Ascending aorta (tissue), 2 donors: ENCODE results near the gene ZNF678. TPM values are rescaled to one million over a fixed set of nuclear protein-coding genes. Genes with fewer than 3 reads are reported as not detected.
"Not testable (repeated sequence)": the region's sequence is repeated elsewhere in the genome, so short reads cannot be mapped to it uniquely, and the experiment has no call there.

Experiments
- DNase-seq, 2 donors: peaks; one replicate each; pipeline ENCODE4 v3.0.0-alpha.2; 2019; ENCODE audit warnings: low spot score in 2 of 2
- H3K27ac ChIP-seq, 2 donors: fragments of 200-600 bp; sonication (generic); one replicate each; pipeline ENCODE4 v1.5.1; 2016 to 2017; ENCODE audit warnings: mild to moderate bottlenecking in 1 of 2
- H3K27me3 ChIP-seq: fragments of 200-600 bp; sonication (generic); one replicate; pipeline ENCODE4 v1.5.1; 2017
- H3K36me3 ChIP-seq, 2 donors: fragments of 200-600 bp; sonication (generic); one replicate each; pipeline ENCODE4 v1.5.1; 2016
- H3K4me1 ChIP-seq, 2 donors: fragments of 200-600 bp; sonication (generic); one replicate each; pipeline ENCODE4 v1.5.1; 2016 to 2017; ENCODE audit warnings: mild to moderate bottlenecking in 1 of 2
- H3K4me3 ChIP-seq, 2 donors: fragments of 200-600 bp; sonication (generic); one replicate each; pipeline ENCODE4 v1.5.1; 2016 to 2017; ENCODE audit warnings: mild to moderate bottlenecking in 1 of 2
- H3K9me3 ChIP-seq, 2 donors: fragments of 200-600 bp; sonication (generic); one replicate each; pipeline ENCODE4 v1.5.1; 2016
- intact Hi-C: fragments of 100-400 bp; cut with DNase I; formaldehyde crosslinking; loops from one replicate; pipeline ENCODE4 v1.15.1; 2023
- total RNA-seq: library from RNA; depleted of rRNA; stranded (reverse); fragments of >200 nt; gene quantifications from one replicate; pipeline ENCODE4 v1.1.0, GENCODE V29; 2016
- TF ChIP-seq, protein P1 (sequence below), 3 experiments: fragments of 200-600 bp in 2 of 3; fragments of 450-650 bp in 1 of 3; sonication (generic) in 2 of 3; IDR thresholded peaks; one replicate each; pipeline ENCODE4 v1.5.1; 2016 to 2019; ENCODE audit warnings: antibody characterized with exemption in 3 of 3, mild to moderate bottlenecking in 1 of 3, moderate library complexity in 1 of 3

The ZNF678 gene
- total RNA-seq, 1 donor from 2014 or later = 0.75 TPM

GRCh38 chr1:227666286-227666685 is 102.9 kb downstream of the ZNF678 start:
- no peaks in the 10 kb centered on the region for H3K27me3 ChIP-seq
- no peaks in the 10 kb centered on the region for H3K4me1 ChIP-seq
- peaks cover 91 to 100% of the 10 kb centered on the region in 2 donors for H3K9me3 ChIP-seq
- TF ChIP-seq, protein P1, sequence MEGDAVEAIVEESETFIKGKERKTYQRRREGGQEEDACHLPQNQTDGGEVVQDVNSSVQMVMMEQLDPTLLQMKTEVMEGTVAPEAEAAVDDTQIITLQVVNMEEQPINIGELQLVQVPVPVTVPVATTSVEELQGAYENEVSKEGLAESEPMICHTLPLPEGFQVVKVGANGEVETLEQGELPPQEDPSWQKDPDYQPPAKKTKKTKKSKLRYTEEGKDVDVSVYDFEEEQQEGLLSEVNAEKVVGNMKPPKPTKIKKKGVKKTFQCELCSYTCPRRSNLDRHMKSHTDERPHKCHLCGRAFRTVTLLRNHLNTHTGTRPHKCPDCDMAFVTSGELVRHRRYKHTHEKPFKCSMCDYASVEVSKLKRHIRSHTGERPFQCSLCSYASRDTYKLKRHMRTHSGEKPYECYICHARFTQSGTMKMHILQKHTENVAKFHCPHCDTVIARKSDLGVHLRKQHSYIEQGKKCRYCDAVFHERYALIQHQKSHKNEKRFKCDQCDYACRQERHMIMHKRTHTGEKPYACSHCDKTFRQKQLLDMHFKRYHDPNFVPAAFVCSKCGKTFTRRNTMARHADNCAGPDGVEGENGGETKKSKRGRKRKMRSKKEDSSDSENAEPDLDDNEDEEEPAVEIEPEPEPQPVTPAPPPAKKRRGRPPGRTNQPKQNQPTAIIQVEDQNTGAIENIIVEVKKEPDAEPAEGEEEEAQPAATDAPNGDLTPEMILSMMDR (IDR thresholded peaks at IDR 0.05) = no peak
- no peak overlapping the region for H3K4me3 ChIP-seq
- intact Hi-C loops = no loop called here
- H3K36me3 ChIP-seq = peaks cover 8% of the 10 kb centered on the region in 2 donors
- H3K27ac ChIP-seq = no peak overlapping the region
- no peak for DNase-seq

DNA sequence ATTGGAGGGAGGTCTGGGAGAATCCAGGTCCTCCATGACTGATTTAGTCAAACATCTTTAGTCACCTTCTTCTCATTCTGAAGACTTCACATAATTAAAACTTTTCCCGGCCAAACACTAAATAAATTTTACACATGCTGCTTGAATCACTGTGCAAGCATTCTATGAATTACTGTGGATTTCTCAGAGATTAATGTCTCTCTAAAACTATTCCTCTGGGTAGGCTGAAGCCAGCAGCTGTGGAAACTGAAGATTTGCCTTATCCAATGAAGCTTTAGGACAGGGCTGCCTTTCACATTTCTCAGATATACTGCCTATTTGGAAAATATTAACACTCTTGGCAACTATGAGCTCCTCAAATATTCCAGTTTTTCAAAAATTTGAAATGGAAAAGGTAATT is 110.1 kb downstream of the ZNF678 start:
- peaks cover 59 to 93% of the 10 kb centered on the region in 2 donors for H3K9me3 ChIP-seq

DNA sequence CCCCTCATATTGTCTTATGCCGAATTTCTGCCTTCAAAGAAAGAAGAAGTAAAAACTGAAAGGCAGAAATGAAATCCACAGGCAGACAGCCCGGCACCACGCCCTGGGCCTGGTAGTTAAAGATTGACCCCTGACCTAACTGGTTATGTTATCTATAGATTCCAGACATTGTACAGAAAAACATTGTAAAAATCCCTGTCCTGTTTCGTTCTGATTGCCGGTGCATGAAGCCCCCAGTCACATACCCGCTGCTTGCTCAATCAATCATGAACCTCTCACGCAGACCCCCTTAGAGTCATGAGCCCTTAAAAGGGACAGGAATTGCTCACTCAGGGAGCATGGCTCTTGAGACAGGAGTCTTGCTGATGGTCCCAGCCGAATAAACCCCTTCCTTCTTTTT is 122.5 kb downstream of the ZNF678 start:
- Histone ChIP-seq H3K27ac (no peak overlapping the region), H3K4me1 (no peaks in the 10 kb centered on the region), H3K36me3 (no peaks in the 10 kb centered on the region), H3K9me3 (peaks cover 30 to 75% of the 10 kb centered on the region in 2 donors), H3K4me3 (no peak overlapping the region), H3K27me3 (no peaks in the 10 kb centered on the region)
- TF ChIP-seq, protein P1 (IDR thresholded peaks at IDR 0.05) = no peak
- no peak for DNase-seq
- intact Hi-C loops = no loop called here

More for the DNA sequence above, 110.1 kb downstream of the ZNF678 start:
- no peak for DNase-seq
- Histone ChIP-seq H3K27me3 (no peaks in the 10 kb centered on the region), H3K4me3 (no peak overlapping the region), H3K4me1 (no peaks in the 10 kb centered on the region), H3K27ac (no peak overlapping the region), H3K36me3 (no peaks in the 10 kb centered on the region)
- TF ChIP-seq, protein P1 (IDR thresholded peaks at IDR 0.05) = no peak
- intact Hi-C loops = no loop called here

DNA sequence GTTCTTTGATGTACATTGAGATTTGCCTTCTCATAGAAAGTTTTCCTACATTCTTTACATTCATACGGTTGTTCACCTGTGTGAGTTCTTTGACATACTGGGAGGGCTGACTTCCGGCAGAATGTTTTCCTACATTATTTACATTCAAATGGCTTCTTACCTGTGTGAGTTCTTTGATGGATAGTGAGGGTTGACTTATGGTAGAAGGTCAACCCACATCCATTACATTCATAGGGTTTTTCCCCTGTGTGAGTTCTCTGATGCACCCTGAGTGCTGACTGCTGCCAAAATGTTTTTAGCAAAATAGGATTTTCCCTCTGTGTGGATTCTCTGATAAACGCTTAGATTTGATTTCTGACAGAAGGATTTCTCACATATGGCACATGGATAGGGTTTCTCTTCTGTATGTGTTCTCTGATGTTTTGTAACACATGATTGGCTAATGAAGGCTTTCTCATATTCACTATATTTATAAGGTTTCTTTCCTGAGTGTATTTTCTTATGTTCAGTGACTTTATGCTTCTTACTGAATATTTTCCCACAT is 134.0 kb downstream of the ZNF678 start:
- DNase-seq = no peak
- no peak overlapping the region for H3K27ac ChIP-seq
- no peak overlapping the region for H3K4me3 ChIP-seq
- peaks cover 0 to 47% of the 10 kb centered on the region in 2 donors for H3K9me3 ChIP-seq
- TF ChIP-seq, protein P1 (IDR thresholded peaks at IDR 0.05) = no peak
- H3K27me3 ChIP-seq = no peaks in the 10 kb centered on the region
- no peaks in the 10 kb centered on the region for H3K36me3 ChIP-seq
- intact Hi-C loops = no loop called here
- no peaks in the 10 kb centered on the region for H3K4me1 ChIP-seq

- H3K36me3 ChIP-seq, H3K27ac ChIP-seq, intact Hi-C loops, H3K27me3 ChIP-seq, H3K4me1 ChIP-seq, H3K4me3 ChIP-seq, DNase-seq: not testable (repeated sequence)
- H3K9me3 ChIP-seq = peaks cover 6 to 35% of the 10 kb centered on the region in 2 donors
Observed at GRCh38 chr1:227701631-227702030, 138.3 kb downstream of the ZNF678 start.

DNA sequence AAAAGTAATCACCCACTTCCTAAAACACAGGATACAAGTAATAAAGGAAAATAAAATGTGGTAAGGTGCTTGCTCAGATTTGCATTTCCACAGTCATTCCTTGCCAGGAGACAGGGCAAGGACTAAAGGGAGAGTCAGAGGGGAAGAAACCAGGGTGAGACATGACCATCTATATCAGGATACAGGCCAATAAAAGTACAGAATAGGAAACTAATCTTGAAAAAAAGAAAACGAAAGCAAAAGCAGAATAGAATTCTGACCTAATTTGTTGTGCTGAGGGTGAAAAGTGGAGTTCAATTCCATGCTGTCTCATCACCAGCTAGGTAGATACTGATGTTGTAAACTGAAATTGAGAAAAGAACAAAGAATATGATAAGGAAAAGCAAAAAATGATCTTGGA is 144.5 kb downstream of the ZNF678 start:
- intact Hi-C loops = no loop called here

More for the DNA sequence above, 144.5 kb downstream of the ZNF678 start:
- Histone ChIP-seq H3K4me1 (no peaks in the 10 kb centered on the region), H3K9me3 (peaks cover 0 to 6% of the 10 kb centered on the region in 2 donors), H3K4me3 (no peak overlapping the region), H3K36me3 (no peaks in the 10 kb centered on the region), H3K27ac (no peak overlapping the region), H3K27me3 (no peaks in the 10 kb centered on the region)
- DNase-seq = no peak
- TF ChIP-seq, protein P1 (IDR thresholded peaks at IDR 0.05) = no peak
